ENCODE measurements around the gene TRMT11. TPM values are rescaled to one million over a fixed set of nuclear protein-coding genes. Genes with fewer than 3 reads are reported as not detected.

Gene TRMT11
- polyA plus RNA-seq, 10 donors = 9.8 to 18.0 (median 15.8) TPM

DNA sequence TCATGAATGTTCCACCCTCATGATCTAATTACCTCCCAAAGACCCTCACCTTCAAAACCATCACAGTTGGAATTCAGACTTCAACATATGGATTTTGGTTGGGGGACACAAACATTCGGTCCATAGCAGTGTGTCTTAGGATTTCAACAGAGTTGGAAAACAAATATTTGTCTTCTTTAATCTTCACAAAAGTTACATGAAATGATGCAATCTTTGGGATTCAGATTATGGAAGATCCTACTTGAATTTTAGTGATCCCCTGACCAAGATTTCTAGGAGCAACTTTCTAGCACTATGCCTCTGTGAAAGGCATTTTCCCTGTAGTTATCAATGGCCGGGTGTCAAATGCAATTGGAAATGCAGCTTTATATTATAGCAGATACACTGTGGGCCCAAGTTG, 86.5 kb downstream of the TRMT11 start:
- DNase-seq = no peak

DNA sequence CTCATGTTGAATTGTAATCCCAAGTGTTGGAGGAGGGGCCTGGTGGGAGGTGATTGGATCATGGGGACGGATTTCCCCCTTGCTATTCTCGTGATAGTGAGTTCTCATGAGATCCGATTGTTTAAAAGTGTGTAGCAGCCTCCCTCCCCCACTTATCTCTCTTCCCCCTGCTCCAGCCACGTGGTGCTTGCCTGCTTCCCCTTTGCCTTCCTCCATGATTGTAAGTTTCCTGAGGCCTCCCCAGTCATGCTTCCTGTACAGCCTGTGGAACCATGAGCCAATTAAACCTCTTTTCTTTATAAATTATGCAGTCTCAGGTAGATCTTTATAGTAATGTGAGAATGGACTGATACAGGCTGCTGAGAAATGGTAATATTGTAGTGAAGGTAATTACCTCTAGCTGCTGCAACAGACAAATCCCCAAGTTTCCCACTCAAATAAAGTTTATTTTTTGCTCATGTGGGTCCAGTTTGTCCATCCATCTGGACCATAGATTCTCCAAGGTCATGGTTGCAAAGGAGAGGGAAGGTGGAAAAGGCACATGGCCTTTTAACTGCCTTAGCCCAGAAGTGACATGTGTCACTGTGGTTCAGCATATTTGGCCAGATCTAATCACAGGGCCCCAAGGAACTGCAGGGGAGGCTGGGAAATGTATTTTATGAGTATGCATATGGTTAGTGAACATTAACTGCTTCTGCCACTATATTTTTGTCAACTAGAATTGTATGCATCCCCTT, 89.2 kb downstream of the TRMT11 start:
- no peak for DNase-seq

DNA sequence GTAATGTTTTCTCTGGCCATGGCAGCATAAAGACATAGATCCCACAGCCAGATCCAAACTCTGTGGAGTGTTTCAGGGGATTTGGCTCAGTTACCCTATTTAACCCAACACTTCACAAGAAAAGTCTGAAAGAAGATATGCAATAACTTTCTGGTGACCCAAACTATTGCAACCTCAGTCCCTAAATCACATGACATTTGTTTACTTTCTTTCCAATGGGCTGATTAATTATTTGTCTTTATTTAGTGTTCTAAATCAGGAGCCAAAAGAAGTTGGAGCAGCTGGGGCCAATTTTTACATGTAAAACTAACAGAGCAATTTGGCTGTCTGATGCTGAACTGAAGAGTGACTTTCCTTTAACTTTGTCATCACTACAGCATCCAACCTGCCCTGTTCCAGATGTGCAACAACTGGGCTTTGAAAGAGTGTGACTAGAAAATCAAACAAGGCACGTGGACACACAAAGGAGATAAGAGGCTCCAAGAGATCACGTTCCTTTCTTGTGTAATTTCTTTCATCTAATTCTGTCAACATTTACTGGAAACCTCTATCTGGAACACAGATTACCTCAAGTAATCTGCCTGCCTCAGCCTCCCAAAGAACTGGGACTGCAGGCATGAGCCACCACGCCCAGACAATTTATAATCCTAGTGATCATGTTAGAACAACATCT, 90.8 kb downstream of the TRMT11 start:
- DNase-seq = peak; percentile 46 to 75 (median 54)

DNA sequence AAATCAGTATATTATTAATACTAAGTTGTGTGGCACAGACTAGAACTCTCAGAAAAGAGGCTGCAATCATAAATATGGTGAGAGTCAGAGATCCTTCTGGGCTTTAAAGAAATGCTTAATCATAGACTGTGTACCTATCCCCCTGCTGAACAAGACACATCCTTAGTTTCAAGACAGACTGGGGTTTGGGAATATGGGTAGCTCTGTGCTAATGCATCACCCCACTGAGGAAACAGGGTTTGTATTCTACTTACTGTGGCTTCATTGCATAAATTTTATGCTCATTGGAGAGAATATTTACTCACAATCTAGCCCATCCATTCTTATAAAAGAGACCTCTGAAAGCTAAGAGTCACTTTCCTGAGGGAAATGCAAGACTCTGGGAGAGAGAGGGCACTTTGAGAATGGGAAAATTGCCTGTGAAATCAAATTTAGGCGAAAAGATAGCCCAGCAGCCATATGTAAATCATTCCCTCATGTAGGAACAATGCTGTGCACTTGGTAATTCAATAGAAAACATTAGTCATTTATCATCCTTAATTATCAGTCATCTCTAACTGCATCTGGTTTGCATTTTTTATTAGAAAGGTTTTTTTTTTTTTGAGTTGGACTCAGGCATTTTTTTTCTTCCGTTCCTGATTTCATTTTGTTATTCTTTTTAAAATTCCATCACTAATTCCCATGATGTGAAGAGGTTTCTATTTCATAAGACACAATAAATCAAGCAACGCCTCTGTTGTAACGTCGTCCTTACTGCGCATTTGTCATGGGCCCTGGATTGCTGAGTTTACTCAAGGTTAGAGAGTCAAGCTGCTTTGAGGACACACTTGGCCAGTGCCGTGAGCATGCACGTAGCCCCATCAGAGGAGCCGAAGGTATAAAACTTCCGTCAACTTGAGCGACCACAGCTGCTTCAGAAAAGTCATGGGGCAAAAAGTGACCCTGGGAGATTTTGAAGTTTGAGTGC, 91.8 kb downstream of the TRMT11 start:
- peak; percentile 42 to 72 (median 44) for DNase-seq

DNA sequence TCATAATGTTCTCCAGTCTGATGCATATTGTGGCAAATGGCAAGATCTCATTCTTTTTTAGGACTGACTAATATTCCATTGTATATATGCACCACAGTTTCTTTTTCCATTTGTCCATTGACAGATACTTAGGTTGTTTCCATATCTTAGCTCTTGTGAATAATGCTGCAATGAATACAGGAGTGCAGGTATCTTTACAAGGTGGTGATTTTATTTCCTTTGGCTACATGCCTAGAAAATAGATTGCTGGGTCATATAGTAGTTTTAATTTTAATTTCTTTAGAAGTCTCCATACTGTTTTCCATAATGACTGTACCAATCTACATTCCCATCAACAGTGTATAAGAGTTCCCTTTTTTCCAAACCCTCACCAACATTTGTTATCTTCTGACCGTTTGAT, 97.5 kb downstream of the TRMT11 start:
- DNase-seq = no peak

DNA sequence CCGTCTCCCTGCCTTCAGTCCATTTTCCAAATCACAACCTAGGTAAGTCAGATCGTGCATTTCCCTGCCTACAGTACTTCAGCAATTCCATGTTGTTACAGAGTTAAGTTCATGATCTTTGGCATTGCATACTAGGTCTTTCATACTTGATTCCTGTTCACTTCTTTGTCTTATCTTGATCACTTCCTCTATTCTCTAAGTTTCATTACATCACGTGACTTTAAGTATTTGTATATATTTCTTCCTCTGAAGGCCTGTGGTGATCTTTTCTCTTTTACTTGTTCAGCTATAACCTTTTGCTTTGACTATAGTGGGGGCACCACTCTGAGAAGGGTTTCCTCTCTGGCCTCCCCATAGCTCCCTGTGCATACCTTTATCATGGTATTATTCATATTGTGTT, 100.2 kb downstream of the TRMT11 start:
- no peak for DNase-seq

Other genes starting within 250 kb of the TRMT11 start
- 10 to 100 TPM in 6 of 10 donors, 1 to 10 TPM in 4; 7.5 to 15.4 (median 10.5) TPM for gene HEY2, start 236.9 kb upstream of the TRMT11 start, polyA plus RNA-seq (ENCODE audit: insufficient read length in 10 of 10)
- 10 to 100 TPM in 3 of 10 donors, 1 to 10 TPM in 7; 4.3 to 10.3 (median 7.5) TPM for gene NCOA7, start 195.6 kb upstream of the TRMT11 start, polyA plus RNA-seq (ENCODE audit: insufficient read length in 10 of 10)
- 10 to 100 TPM; 23.1 to 35.1 (median 31.9) TPM for gene HINT3, start 29.8 kb upstream of the TRMT11 start, polyA plus RNA-seq (ENCODE audit: insufficient read length in 10 of 10)